Lower lobe of right lung (tissue), 2 donors: ENCODE measurements around the gene COA1. TPM values are rescaled to one million over a fixed set of nuclear protein-coding genes. Genes with fewer than 3 reads are reported as not detected.

Source experiments
- ATAC-seq, 2 donors: fragments of 200-7000 bp; cut with Tn5 transposase; one replicate each; pipeline ENCODE4 v1.9.1; 2020 to 2022; ENCODE audit warnings: mild to moderate bottlenecking in 2 of 2, moderate library complexity in 2 of 2
- DNase-seq: peaks from one replicate; pipeline ENCODE4 v3.0.0-alpha.2; 2020
- H3K27ac ChIP-seq: fragments of 200-600 bp; one replicate; pipeline ENCODE4 v1.8.0; 2022
- H3K27me3 ChIP-seq: fragments of 200-600 bp; one replicate; pipeline ENCODE4 v1.8.0; 2022; ENCODE audit warnings: low read depth
- H3K36me3 ChIP-seq: fragments of 200-600 bp; one replicate; pipeline ENCODE4 v1.8.0; 2022; ENCODE audit warnings: mild to moderate bottlenecking
- H3K4me1 ChIP-seq: fragments of 200-600 bp; one replicate; pipeline ENCODE4 v1.8.0; 2022
- H3K4me3 ChIP-seq: fragments of 200-600 bp; one replicate; pipeline ENCODE4 v1.8.0; 2022; ENCODE audit warnings: mild to moderate bottlenecking
- H3K9me3 ChIP-seq: fragments of 200-600 bp; one replicate; pipeline ENCODE4 v1.8.0; 2022
- intact Hi-C: fragments of 100-400 bp; cut with DNase I; formaldehyde crosslinking; loops from one replicate; pipeline ENCODE4 v1.11.0; 2022
- total RNA-seq: library from RNA; stranded (reverse); fragmentation: NEBNext Ultra II Directional; extraction: Animal tissue kit (Norgen Biotek cat#: 25700); gene quantifications from one replicate; pipeline ENCODE4 v1.2.1, GENCODE V29; 2021
- TF ChIP-seq, protein P1 (sequence below): fragments of 200-600 bp; IDR thresholded peaks from one replicate; pipeline ENCODE4 v1.8.0; 2022; ENCODE audit warnings: antibody characterized with exemption, mild to moderate bottlenecking
- donor health status: DM: no; HTN: yes; CAD: no; lungs with severe emphysema.

The COA1 gene
- total RNA-seq, 1 donor from 2014 or later, result 43.3 TPM

GRCh38 chr7:43652364-43652763, 77.0 kb downstream of the COA1 start:
- Histone ChIP-seq H3K27me3 (no peaks in the 10 kb centered on the region), H3K27ac (no peak overlapping the region), H3K36me3 (no peaks in the 10 kb centered on the region), H3K9me3 (no peaks in the 10 kb centered on the region), H3K4me1 (peaks cover 47% of the 10 kb centered on the region), H3K4me3 (no peak overlapping the region)
- no peak for DNase-seq
- TF ChIP-seq, protein P1, sequence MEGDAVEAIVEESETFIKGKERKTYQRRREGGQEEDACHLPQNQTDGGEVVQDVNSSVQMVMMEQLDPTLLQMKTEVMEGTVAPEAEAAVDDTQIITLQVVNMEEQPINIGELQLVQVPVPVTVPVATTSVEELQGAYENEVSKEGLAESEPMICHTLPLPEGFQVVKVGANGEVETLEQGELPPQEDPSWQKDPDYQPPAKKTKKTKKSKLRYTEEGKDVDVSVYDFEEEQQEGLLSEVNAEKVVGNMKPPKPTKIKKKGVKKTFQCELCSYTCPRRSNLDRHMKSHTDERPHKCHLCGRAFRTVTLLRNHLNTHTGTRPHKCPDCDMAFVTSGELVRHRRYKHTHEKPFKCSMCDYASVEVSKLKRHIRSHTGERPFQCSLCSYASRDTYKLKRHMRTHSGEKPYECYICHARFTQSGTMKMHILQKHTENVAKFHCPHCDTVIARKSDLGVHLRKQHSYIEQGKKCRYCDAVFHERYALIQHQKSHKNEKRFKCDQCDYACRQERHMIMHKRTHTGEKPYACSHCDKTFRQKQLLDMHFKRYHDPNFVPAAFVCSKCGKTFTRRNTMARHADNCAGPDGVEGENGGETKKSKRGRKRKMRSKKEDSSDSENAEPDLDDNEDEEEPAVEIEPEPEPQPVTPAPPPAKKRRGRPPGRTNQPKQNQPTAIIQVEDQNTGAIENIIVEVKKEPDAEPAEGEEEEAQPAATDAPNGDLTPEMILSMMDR, result no peak
- ATAC-seq, result no peak
- intact Hi-C loops, result no loop called here

DNA sequence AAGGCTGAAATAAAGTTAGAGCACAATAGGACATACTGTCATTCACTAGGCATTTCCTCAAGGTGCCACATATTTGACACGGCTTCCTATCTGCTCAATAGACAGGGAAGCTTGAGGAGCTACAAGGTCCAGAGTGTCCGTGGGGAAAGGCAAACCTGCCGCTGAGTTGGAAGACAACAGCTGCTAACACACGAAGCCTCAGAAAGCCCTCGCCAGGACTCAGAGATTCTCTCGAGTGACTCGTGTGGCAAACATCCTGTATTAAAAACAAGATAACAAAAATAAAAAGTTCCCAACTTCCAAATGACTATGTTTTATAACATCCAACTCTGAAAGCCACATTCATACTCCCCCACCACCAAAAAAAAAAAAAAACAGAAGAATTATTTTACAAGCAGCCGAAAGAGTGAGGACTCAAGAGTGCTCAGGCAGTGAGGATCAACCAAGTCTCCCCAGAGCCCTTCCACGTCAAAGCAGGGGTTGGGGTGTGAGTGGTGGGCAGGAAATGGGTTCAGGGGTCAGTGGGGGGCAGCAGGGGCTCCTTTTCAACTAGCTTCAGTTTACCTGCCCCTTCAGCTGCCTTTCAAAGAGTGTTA, 78.8 kb downstream of the COA1 start:
- Histone ChIP-seq H3K4me3 (no peak overlapping the region), H3K4me1 (peaks cover 65% of the 10 kb centered on the region), H3K27me3 (no peaks in the 10 kb centered on the region), H3K27ac (peak overlapping the region; percentile 50), H3K9me3 (no peaks in the 10 kb centered on the region), H3K36me3 (no peaks in the 10 kb centered on the region)
- no peak for DNase-seq
- intact Hi-C loops, result no loop called here
- no peak for ATAC-seq
- TF ChIP-seq, protein P1, result no peak

GRCh38 chr7:43649755-43650274, 79.5 kb downstream of the COA1 start:
- no peaks in the 10 kb centered on the region for H3K9me3 ChIP-seq
- peaks cover 66% of the 10 kb centered on the region for H3K4me1 ChIP-seq
- no peak overlapping the region for H3K4me3 ChIP-seq
- ATAC-seq, result peak; percentile 26 to 44
- H3K27ac ChIP-seq, result peak overlapping the region; percentile 50
- no peak for DNase-seq
- intact Hi-C loops, result no loop called here
- no peaks in the 10 kb centered on the region for H3K36me3 ChIP-seq
- TF ChIP-seq, protein P1, result no peak
- H3K27me3 ChIP-seq, result no peaks in the 10 kb centered on the region

DNA sequence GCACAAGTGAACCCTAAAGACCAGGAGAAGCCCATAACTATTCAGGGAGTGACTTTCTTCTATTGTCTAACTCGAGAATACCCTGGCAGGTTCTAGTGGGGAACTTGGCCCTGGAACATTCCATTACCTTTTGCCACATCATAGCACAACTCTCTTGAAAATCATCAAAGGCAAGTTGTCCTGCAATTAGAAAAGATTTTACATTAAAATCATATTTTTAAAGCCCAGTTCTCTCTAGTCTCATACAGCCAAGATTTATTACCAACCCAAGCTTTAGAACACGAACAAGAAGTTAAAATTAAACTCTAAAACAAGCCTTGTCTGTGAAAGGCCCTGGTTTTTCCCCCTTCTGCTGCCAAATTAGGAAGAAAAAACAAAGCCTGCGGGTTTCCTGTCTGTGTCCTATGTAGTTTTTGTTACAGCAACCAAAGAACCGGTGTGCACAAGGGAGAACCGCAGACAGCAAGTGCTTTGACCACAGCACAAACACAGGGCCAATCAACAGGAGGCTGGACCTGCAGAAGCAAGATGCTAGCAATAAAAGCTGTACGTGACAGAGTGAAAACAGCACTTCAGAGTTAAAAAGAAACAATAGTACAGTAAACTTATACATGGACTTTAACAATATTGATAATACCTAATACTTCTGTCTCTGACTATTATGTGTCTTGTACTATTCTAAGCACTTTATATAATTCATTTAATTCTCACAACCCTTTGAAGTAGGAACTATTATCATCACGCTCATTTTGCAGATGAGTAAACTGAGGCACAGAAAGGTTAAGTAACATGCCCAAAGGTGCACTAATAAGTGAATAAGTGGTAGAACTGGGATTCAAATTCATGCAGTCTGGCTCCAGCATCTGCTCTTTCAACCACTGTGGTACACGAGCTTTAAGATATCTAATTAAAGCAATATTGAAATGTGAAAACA, 80.6 kb downstream of the COA1 start:
- ATAC-seq, result peak; percentile 46 to 62
- no peak overlapping the region for H3K4me3 ChIP-seq

More for the DNA sequence above, 80.6 kb downstream of the COA1 start:
- intact Hi-C loops, result no loop called here
- TF ChIP-seq, protein P1, result no peak
- peaks cover 66% of the 10 kb centered on the region for H3K4me1 ChIP-seq
- H3K27me3 ChIP-seq, result no peaks in the 10 kb centered on the region
- no peaks in the 10 kb centered on the region for H3K9me3 ChIP-seq
- peaks cover 6% of the 10 kb centered on the region for H3K36me3 ChIP-seq
- no peak for DNase-seq
- peak overlapping the region; percentile 87 for H3K27ac ChIP-seq
